GM12878 (cell line): ENCODE results near the gene NPHP3. TPM values are rescaled to one million over a fixed set of nuclear protein-coding genes. Genes with fewer than 3 reads are reported as not detected.

Experiments
- ATAC-seq: fragments of 200-7000 bp; cut with Tn5 transposase; 3 replicates; pipeline ENCODE4 v1.9.1; 2020; ENCODE audit warnings: mild to moderate bottlenecking, moderate library complexity
- BruUV-seq: library from RNA; stranded (reverse); fragments of 400-500 nt; replicated peaks from 2 replicates; lab custom pipeline; 2021; lab: Mats Ljungman, UMichigan
- CTCF ChIA-PET: fragments of 300-600 bp; sonication (Branson Sonifier 250); formaldehyde crosslinking; extraction: SDS; loops from one replicate; lab custom pipeline; 2021; ENCODE audit warnings: inconsistent platforms; lab: Yijun Ruan, JAX
- POLR2A ChIA-PET: fragments of 350-600 bp; formaldehyde crosslinking; extraction: SDS; loops from one replicate; lab custom pipeline; 2021; ENCODE audit warnings: inconsistent platforms; lab: Charles Lee
- RAD21 ChIA-PET: fragments of 300-600 bp; sonication (Branson Sonifier 250); formaldehyde crosslinking; loops from one replicate; lab custom pipeline; 2023; ENCODE audit warnings: antibody characterized with exemption; ENCODE audit not compliant: unreplicated experiment; lab: Charles Lee
- SMC1A ChIA-PET: fragments of 300-600 bp; sonication (Branson Sonifier 250); formaldehyde crosslinking; loops from one replicate; lab custom pipeline; 2023; ENCODE audit not compliant: unreplicated experiment, uncharacterized antibody; lab: Charles Lee
- DNase-seq: peaks from one replicate; pipeline ENCODE4 v3.0.0-alpha.2; 2011; ENCODE audit warnings: low read depth, low spot score
- FAIRE-seq: peaks from 3 replicates; lab custom pipeline; 2011; peaks lifted over from hg19 to GRCh38; lab: Jason Lieb, UNC
- H2AFZ ChIP-seq: 2 replicates; pipeline ENCODE4 v1.6.0; 2011; ENCODE audit warnings: low read depth, low read length, control low read depth; ENCODE audit not compliant: control insufficient read depth
- H3K27ac ChIP-seq: 2 replicates; pipeline ENCODE4 v1.5.1; 2011; ENCODE audit warnings: control low read depth; ENCODE audit not compliant: control insufficient read depth, insufficient read depth
- H3K27me3 ChIP-seq, 2 experiments: replicated peaks in 1 of 2; 2 replicates each; pipeline versions ENCODE4 v1.6.0 to v1.6.1; 2011; ENCODE audit warnings: low read length in 1 of 2; ENCODE audit not compliant: control insufficient read depth in 2 of 2, insufficient read depth in 2 of 2
- H3K36me3 ChIP-seq, 2 experiments: 2 replicates each; pipeline ENCODE4 v1.5.1; 2011; ENCODE audit warnings: low read length in 1 of 2; ENCODE audit not compliant: control insufficient read depth in 2 of 2, insufficient read depth in 2 of 2
- H3K4me1 ChIP-seq: 2 replicates; pipeline ENCODE4 v1.6.1; 2011; ENCODE audit warnings: mild to moderate bottlenecking, low read length, moderate library complexity, mixed read lengths; ENCODE audit not compliant: control insufficient read depth, insufficient read depth
- H3K4me2 ChIP-seq: 2 replicates; pipeline ENCODE4 v1.6.0; 2011; ENCODE audit warnings: control low read depth; ENCODE audit not compliant: control insufficient read depth, insufficient read depth
- H3K4me3 ChIP-seq: fragments of 200-600 bp; sonication (generic); 2 replicates; pipeline ENCODE4 v1.5.1; 2016
- H3K79me2 ChIP-seq: 2 replicates; pipeline ENCODE4 v1.6.0; 2011; ENCODE audit warnings: low read length; ENCODE audit not compliant: control insufficient read depth, insufficient read depth
- H3K9ac ChIP-seq: 2 replicates; pipeline ENCODE4 v1.8.0; 2011; ENCODE audit warnings: low read length, control low read depth, mixed read lengths; ENCODE audit not compliant: control insufficient read depth, insufficient read depth
- H3K9me3 ChIP-seq: replicated peaks from 3 replicates; pipeline ENCODE4 v1.5.1; 2011; ENCODE audit warnings: mild to moderate bottlenecking, low read length; ENCODE audit not compliant: control insufficient read depth, insufficient read depth
- H4K20me1 ChIP-seq: 2 replicates; pipeline ENCODE4 v1.6.0; 2011; ENCODE audit not compliant: control insufficient read depth, insufficient read depth
- BACH1 ChIP-seq: fragments of 450-650 bp; IDR thresholded peaks from 2 replicates; pipeline ENCODE4 v1.6.1; 2017; ENCODE audit warnings: mild to moderate bottlenecking, borderline replicate concordance
- CBX3 ChIP-seq: fragments of 200-600 bp; sonication (generic); IDR thresholded peaks from 2 replicates; pipeline ENCODE4 v1.6.1; 2016; ENCODE audit warnings: low read depth, borderline replicate concordance
- CBX5 ChIP-seq: sonication (generic); IDR thresholded peaks from 2 replicates; pipeline ENCODE4 v1.6.1; 2016; ENCODE audit warnings: low read depth, moderate library complexity, mild to moderate bottlenecking, inconsistent platforms
- CREM ChIP-seq: IDR thresholded peaks from 2 replicates; pipeline ENCODE4 v1.6.1; 2014; ENCODE audit warnings: antibody characterized with exemption, low read depth
- CTCF ChIP-seq, 3 experiments: IDR thresholded peaks in 2 of 3; conservative IDR thresholded peaks in 1 of 3; 2 replicates each; pipeline ENCODE4 v1.5.1; 2011; ENCODE audit warnings: low read depth in 3 of 3, low read length in 3 of 3, mild to moderate bottlenecking in 3 of 3, control low read depth in 2 of 3, moderate library complexity in 2 of 3, inconsistent platforms in 1 of 3, mixed read lengths in 1 of 3; ENCODE audit not compliant: control insufficient read depth in 2 of 3, insufficient read depth in 1 of 3; ENCODE audit errors: extremely low read depth in 1 of 3
- DPF2 ChIP-seq: fragments of 450-650 bp; IDR thresholded peaks from 2 replicates; pipeline ENCODE4 v1.6.1; 2017; ENCODE audit warnings: mild to moderate bottlenecking
- EED ChIP-seq: sonication (generic); IDR thresholded peaks from 2 replicates; pipeline ENCODE4 v1.6.1; 2016; ENCODE audit warnings: antibody characterized with exemption, low read depth
- EZH2 ChIP-seq: IDR thresholded peaks from 2 replicates; pipeline ENCODE4 v1.6.1; 2012; ENCODE audit warnings: low read depth, mild to moderate bottlenecking, control low read depth, inconsistent platforms, low read length, borderline replicate concordance; ENCODE audit not compliant: control insufficient read depth
- KAT2A ChIP-seq: conservative IDR thresholded peaks from 2 replicates; pipeline ENCODE4 v1.6.1; 2011; ENCODE audit warnings: low read depth, low read length; ENCODE audit not compliant: control insufficient read depth
- NR2F1 ChIP-seq: fragments of 450-650 bp; conservative IDR thresholded peaks from 2 replicates; pipeline ENCODE4 v1.6.1; 2017; ENCODE audit warnings: mild to moderate bottlenecking
- PAX8 ChIP-seq: fragments of 450-650 bp; IDR thresholded peaks from 2 replicates; pipeline ENCODE4 v1.6.1; 2017; ENCODE audit warnings: mild to moderate bottlenecking, moderate library complexity
- RAD21 ChIP-seq: IDR thresholded peaks from 2 replicates; pipeline ENCODE4 v1.6.1; 2011; ENCODE audit warnings: mild to moderate bottlenecking, low read depth, low read length, moderate library complexity; ENCODE audit not compliant: insufficient read depth
- SMC3 ChIP-seq: IDR thresholded peaks from 2 replicates; pipeline ENCODE4 v1.6.1; 2011; ENCODE audit warnings: low read length, improper control_type of control experiment, borderline replicate concordance
- SREBF1 ChIP-seq: IDR thresholded peaks from 2 replicates; pipeline ENCODE4 v1.6.1; 2012; ENCODE audit warnings: mild to moderate bottlenecking, low read length
- TCF7 ChIP-seq: IDR thresholded peaks from 2 replicates; pipeline ENCODE4 v1.6.1; 2014; ENCODE audit warnings: antibody characterized with exemption, borderline replicate concordance
- ZBED1 ChIP-seq: IDR thresholded peaks from 2 replicates; pipeline ENCODE4 v1.6.1; 2016; ENCODE audit warnings: borderline replicate concordance
- ZNF592 ChIP-seq: fragments of 450-650 bp; IDR thresholded peaks from 2 replicates; pipeline ENCODE4 v1.6.1; 2017; ENCODE audit warnings: mild to moderate bottlenecking, moderate library complexity
- WGBS: methylation state at CpG from one replicate; pipeline ENCODE4 v1.1.6; 2016; ENCODE audit warnings: low lambda C conversion rate; ENCODE audit not compliant: insufficient replicate concordance, insufficient coverage; ENCODE audit errors: missing lambda C conversion rate; 5-methylcytosine and 5-hydroxymethylcytosine counted together
- in situ Hi-C: fragments of 300-500 bp; cut with MboI; formaldehyde crosslinking; loops from 9 replicates; pipeline ENCODE4 v1.14.3; 2018; ENCODE audit warnings: mixed read lengths
- intact Hi-C: fragments of 100-400 bp; cut with micrococcal nuclease; formaldehyde crosslinking; loops from one replicate; pipeline ENCODE4 v1.14.2; 2022; ENCODE audit not compliant: unreplicated experiment
- polyA plus RNA-seq, 11 experiments: library from polyadenylated mRNA; depleted of rRNA in 4 of 11; unstranded in 6 of 11; stranded (reverse) in 5 of 11; fragments of >200 nt; fragmentation: Nextera tagmentation in 4 of 11; fragmentation: Illumina TruSeq in 1 of 11; extraction: Ambion mirVana in 4 of 11; extraction: Trizol in 1 of 11; gene quantifications; 1 replicate in 1 of 11; 2 replicates in 10 of 11; pipeline versions ENCODE4 v1.2.1 to v1.2.3, GENCODE V29; 2011 to 2016; ENCODE audit warnings: inconsistent platforms in 2 of 11, missing spikeins in 2 of 11, low read depth in 1 of 11
- total RNA-seq, 4 experiments: library from RNA; depleted of rRNA in 3 of 4; stranded (reverse); fragments of >200 nt in 3 of 4; fragmentation: Illumina TruSeq in 1 of 4; extraction: Trizol in 1 of 4; gene quantifications; 2 replicates each; pipeline versions ENCODE4 v1.2.1 to v1.2.3, GENCODE V29; 2013 to 2021

NPHP3 gene
- total and polyA plus RNA-seq, 10 of the 15 experiments (the other 5 are each of a cell fraction or from before 2014, with no cell fraction given): 0.84 to 11.7 (median 2.9) TPM

GRCh38 chr3:132641837-132642538 is 80.2 kb downstream of the NPHP3 start:
- ChIA-PET CTCF (interaction anchor here (0.7 to 6.0 kb wide), 37 partner anchors 9 to 294 kb away, joined by 3 to 203 read pairs (median 5); partner anchors contain the start of genes ACAD11, ACKR4 and UBA5), SMC1A (interaction anchor here (1.3 to 9.1 kb wide), 11 partner anchors 11 to 136 kb away, joined by 3 to 100 read pairs (median 5); partner anchors contain the start of gene ACKR4), POLR2A (interaction anchor here (0.6 to 1.7 kb wide), 2 partner anchors 15 to 106 kb away, joined by 3 to 4 read pairs; no protein-coding TSS in a partner anchor), RAD21 (interaction anchor here (0.7 to 3.9 kb wide), 8 partner anchors 16 to 112 kb away, joined by 3 to 53 read pairs (median 5); partner anchors contain the start of gene ACAD11)
- Histone ChIP-seq H3K4me1 (no peaks in the 10 kb centered on the region), H3K27me3 (no peaks in the 10 kb centered on the region), H3K4me2 (no peak overlapping the region), H3K9me3 (no peaks in the 10 kb centered on the region), H3K79me2 (no peaks in the 10 kb centered on the region), H3K36me3 (no peaks in the 10 kb centered on the region; a peak in 2 of 4 replicates), H3K9ac (no peak overlapping the region), H3K4me3 (no peak overlapping the region), H2AFZ (no peak overlapping the region), H4K20me1 (no peaks in the 10 kb centered on the region), H3K27ac (no peak overlapping the region)
- TF ChIP-seq RAD21 (peak; percentile 74), SMC3 (peak; percentile 39; the same call in 1 of the 2 replicates), PAX8 (no peak), EED (no peak), ZBED1 (no peak), KAT2A (no peak), EZH2 (no peak), CBX5 (no peak), TCF7 (no peak), NR2F1 (no peak), BACH1 (no peak), DPF2 (no peak), CTCF (IDR thresholded peaks at IDR 0.05 in 2 of 3, conservative IDR thresholded peaks at IDR 0.05 in 1 of 3; ENCODE audit: control insufficient read depth in 2 of 3, extremely low read depth in 1 of 3, insufficient read depth in 1 of 3, low read depth in 3 of 3, low read length in 3 of 3) (peak; percentile 53 to 64 (median 55); a peak in 5 of 6 replicates), CREM (no peak), SREBF1 (no peak), CBX3 (no peak), ZNF592 (0 out of 2 replicates have a peak, but pooled peaks have one; percentile 18)
- in situ Hi-C loops (loop anchor here (10.0 kb wide), 1 partner anchor 97 kb away; no protein-coding TSS in a partner anchor), intact Hi-C loops (loop anchor here (1.0 kb wide), 2 partner anchors 106 to 290 kb away; no protein-coding TSS in a partner anchor)
- BruUV-seq: no TSS peak
- FAIRE-seq (peak; percentile 92), DNase-seq (no peak), ATAC-seq (peak; percentile 85)
- 67% methylated on average over 5 of the region's 5 CpGs for WGBS
